Measurements from ENCODE around the gene HOMEZ.
"Not testable (repeated sequence)": the region's sequence is repeated elsewhere in the genome, so short reads cannot be mapped to it uniquely, and the experiment has no call there.

DNA sequence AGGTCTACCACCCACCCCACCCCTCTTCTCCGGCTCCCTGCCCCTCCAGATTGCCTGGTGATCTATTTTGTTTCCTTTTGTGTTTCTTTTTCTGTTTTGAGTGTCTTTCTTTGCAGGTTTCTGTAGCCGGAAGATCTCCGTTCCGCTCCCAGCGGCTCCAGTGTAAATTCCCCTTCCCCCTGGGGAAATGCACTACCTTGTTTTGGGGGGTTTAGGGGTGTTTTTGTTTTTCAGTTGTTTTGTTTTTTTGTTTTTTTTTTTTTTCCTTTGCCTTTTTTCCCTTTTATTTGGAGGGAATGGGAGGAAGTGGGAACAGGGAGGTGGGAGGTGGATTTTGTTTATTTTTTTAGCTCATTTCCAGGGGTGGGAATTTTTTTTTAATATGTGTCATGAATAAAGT, 39.8 kb upstream of the HOMEZ start:
- TF ChIP-seq POLR2AphosphoS5 (IDR thresholded peaks at IDR 0.05; ENCODE audit: insufficient read depth, low read depth, low read length); POLR2A (IDR thresholded peaks at IDR 0.05; ENCODE audit: low read depth, low read length); EZH2 (IDR thresholded peaks at IDR 0.05; ENCODE audit: borderline replicate concordance, low read depth, low read length, severe bottlenecking): not testable (repeated sequence)
- TF ChIP-seq, protein P1, sequence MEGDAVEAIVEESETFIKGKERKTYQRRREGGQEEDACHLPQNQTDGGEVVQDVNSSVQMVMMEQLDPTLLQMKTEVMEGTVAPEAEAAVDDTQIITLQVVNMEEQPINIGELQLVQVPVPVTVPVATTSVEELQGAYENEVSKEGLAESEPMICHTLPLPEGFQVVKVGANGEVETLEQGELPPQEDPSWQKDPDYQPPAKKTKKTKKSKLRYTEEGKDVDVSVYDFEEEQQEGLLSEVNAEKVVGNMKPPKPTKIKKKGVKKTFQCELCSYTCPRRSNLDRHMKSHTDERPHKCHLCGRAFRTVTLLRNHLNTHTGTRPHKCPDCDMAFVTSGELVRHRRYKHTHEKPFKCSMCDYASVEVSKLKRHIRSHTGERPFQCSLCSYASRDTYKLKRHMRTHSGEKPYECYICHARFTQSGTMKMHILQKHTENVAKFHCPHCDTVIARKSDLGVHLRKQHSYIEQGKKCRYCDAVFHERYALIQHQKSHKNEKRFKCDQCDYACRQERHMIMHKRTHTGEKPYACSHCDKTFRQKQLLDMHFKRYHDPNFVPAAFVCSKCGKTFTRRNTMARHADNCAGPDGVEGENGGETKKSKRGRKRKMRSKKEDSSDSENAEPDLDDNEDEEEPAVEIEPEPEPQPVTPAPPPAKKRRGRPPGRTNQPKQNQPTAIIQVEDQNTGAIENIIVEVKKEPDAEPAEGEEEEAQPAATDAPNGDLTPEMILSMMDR (IDR thresholded peaks at IDR 0.05; ENCODE audit: extremely low read depth in 1 of 2, insufficient read depth in 1 of 2, low read depth in 1 of 2, low read length in 2 of 2), result not testable (repeated sequence)

Data from endothelial cell of umbilical vein (primary cell).